HepG2 (cell line): Measurements from ENCODE around the gene TBC1D22A. TPM values are rescaled to one million over a fixed set of nuclear protein-coding genes. Genes with fewer than 3 reads are reported as not detected.

Experiments
- ARID5B ChIP-seq: IDR thresholded peaks from 2 replicates; pipeline ENCODE4 v1.4.0; 2020; ENCODE audit warnings: mild to moderate bottlenecking, missing genetic modification reagents
- CREM ChIP-seq, 2 experiments: sonication (generic) in 1 of 2; formaldehyde crosslinking in 1 of 2; IDR thresholded peaks; 2 replicates each; pipeline versions ENCODE4 v1.4.0 to v1.6.1; 2016 to 2020; ENCODE audit warnings: antibody characterized with exemption in 1 of 2, mild to moderate bottlenecking in 1 of 2, missing genetic modification reagents in 1 of 2
- DPF2 ChIP-seq: sonication (generic); formaldehyde crosslinking; IDR thresholded peaks from 2 replicates; pipeline ENCODE4 v1.4.0; 2020; ENCODE audit warnings: mild to moderate bottlenecking, low read depth, missing genetic modification reagents, borderline replicate concordance
- ISX ChIP-seq: sonication (generic); formaldehyde crosslinking; conservative IDR thresholded peaks from 2 replicates; pipeline ENCODE4 v1.5.0; 2020; ENCODE audit warnings: missing genetic modification reagents
- KAT2B ChIP-seq: fragments of 150-350 bp; IDR thresholded peaks from 2 replicates; pipeline ENCODE4 v1.6.1; 2014; ENCODE audit warnings: low read depth, low read length, borderline replicate concordance
- LCORL ChIP-seq, 2 experiments: fragments of 450-650 bp in 1 of 2; sonication (generic) in 1 of 2; formaldehyde crosslinking in 1 of 2; IDR thresholded peaks; 2 replicates each; pipeline versions ENCODE4 v1.5.0 to v1.6.1; 2017 to 2020; ENCODE audit warnings: antibody characterized with exemption in 1 of 2, missing genetic modification reagents in 1 of 2
- NR2C2 ChIP-seq: sonication (generic); formaldehyde crosslinking; IDR thresholded peaks from 2 replicates; pipeline ENCODE4 v1.4.0; 2020; ENCODE audit warnings: missing genetic modification reagents, mild to moderate bottlenecking, moderate library complexity, borderline replicate concordance
- NR2F1 ChIP-seq, 2 experiments: fragments of 450-650 bp in 1 of 2; formaldehyde crosslinking in 1 of 2; IDR thresholded peaks; 2 replicates each; pipeline versions ENCODE4 v1.5.0 to v1.6.1; 2016 to 2020; ENCODE audit warnings: mild to moderate bottlenecking in 1 of 2, missing compliant biosample characterization in 1 of 2, missing genetic modification reagents in 1 of 2, moderate library complexity in 1 of 2
- PAF1 ChIP-seq: IDR thresholded peaks from 2 replicates; pipeline ENCODE4 v1.6.1; 2016; ENCODE audit warnings: missing genetic modification reagents, missing compliant biosample characterization
- RBM39 ChIP-seq: fragments of 200-400 bp; formaldehyde crosslinking; IDR thresholded peaks from one replicate; pipeline ENCODE4 v1.6.1; 2018; ENCODE audit warnings: antibody characterized with exemption, mild to moderate bottlenecking, low read depth, low read length; ENCODE audit not compliant: poor library complexity, severe bottlenecking
- RCOR2 ChIP-seq: IDR thresholded peaks from 2 replicates; pipeline ENCODE4 v1.6.1; 2016; ENCODE audit warnings: missing biosample characterization, missing genetic modification reagents
- SOX5 ChIP-seq: IDR thresholded peaks from 2 replicates; pipeline ENCODE4 v1.6.1; 2016; ENCODE audit warnings: borderline replicate concordance
- SPEN ChIP-seq: sonication (generic); formaldehyde crosslinking; IDR thresholded peaks from 2 replicates; pipeline ENCODE4 v1.5.1; 2020; ENCODE audit warnings: low read depth, mild to moderate bottlenecking, missing genetic modification reagents
- ZNF34 ChIP-seq: sonication (generic); formaldehyde crosslinking; IDR thresholded peaks from 2 replicates; pipeline ENCODE4 v1.4.0; 2020; ENCODE audit warnings: mild to moderate bottlenecking, missing genetic modification reagents, borderline replicate concordance
- ZNF510 ChIP-seq: sonication (generic); formaldehyde crosslinking; IDR thresholded peaks from 2 replicates; pipeline ENCODE4 v1.4.0; 2020; ENCODE audit warnings: low read depth, mild to moderate bottlenecking, missing genetic modification reagents
- ZNF609 ChIP-seq: sonication (generic); formaldehyde crosslinking; IDR thresholded peaks from 2 replicates; pipeline ENCODE4 v1.4.0; 2020; ENCODE audit warnings: mild to moderate bottlenecking, missing genetic modification reagents, borderline replicate concordance
- ZNF616 ChIP-seq: sonication (generic); formaldehyde crosslinking; IDR thresholded peaks from 2 replicates; pipeline ENCODE4 v1.5.0; 2020; ENCODE audit warnings: low read depth, mild to moderate bottlenecking, missing genetic modification reagents
- ZNF761 ChIP-seq: sonication (generic); formaldehyde crosslinking; conservative IDR thresholded peaks from 2 replicates; pipeline ENCODE4 v1.4.0; 2020; ENCODE audit warnings: mild to moderate bottlenecking, missing genetic modification reagents
- polyA plus RNA-seq, 8 experiments: library from polyadenylated mRNA; depleted of rRNA in 3 of 8; stranded (reverse) in 7 of 8; unstranded in 1 of 8; fragments of >200 nt; fragmentation: Illumina TruSeq in 4 of 8; extraction: Trizol in 4 of 8; gene quantifications; 2 replicates each; pipeline versions ENCODE4 v1.2.1 to v1.2.3, GENCODE V29; 2011 to 2016; ENCODE audit warnings: low read depth in 4 of 8, missing spikeins in 1 of 8, mixed read lengths in 1 of 8; ENCODE audit not compliant: insufficient read depth in 1 of 8
- total RNA-seq, 5 experiments: library from RNA; depleted of rRNA; stranded (reverse); fragments of >200 nt; fragmentation: Illumina TruSeq; extraction: Trizol; gene quantifications; 2 replicates each; pipeline ENCODE4 v1.2.3, GENCODE V29; 2016; ENCODE audit warnings: low read depth in 1 of 5
- TF ChIP-seq, protein P1 (sequence below): sonication (generic); formaldehyde crosslinking; IDR thresholded peaks from 2 replicates; pipeline ENCODE4 v1.4.0; 2020; ENCODE audit warnings: missing genetic modification reagents

Gene TBC1D22A
- total and polyA plus RNA-seq, 2 of the 13 experiments (the other 11 are each of a cell fraction or from before 2014, with no cell fraction given), result 17.3 to 18.0 TPM

DNA sequence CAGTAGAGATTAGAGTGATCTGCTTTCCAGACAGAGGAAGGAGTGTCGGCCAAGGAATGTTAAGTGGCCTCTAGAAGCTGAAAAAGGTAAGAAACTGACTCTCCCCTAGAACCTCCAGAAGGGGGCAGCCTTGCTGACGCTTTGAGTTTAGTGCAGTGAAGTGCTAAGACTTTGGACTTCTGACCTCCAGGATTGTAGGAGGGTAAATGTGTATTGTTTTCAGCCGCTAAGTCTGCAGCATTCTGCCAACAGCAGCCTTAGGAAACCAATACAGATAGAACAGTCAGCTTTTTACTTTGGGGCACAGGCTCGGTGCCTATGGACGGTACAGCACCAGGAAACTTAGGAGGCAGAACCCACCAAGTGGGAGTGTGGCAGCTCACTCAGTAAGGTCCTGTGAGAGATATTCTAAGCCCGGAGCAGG lies 3.6 kb upstream of the TBC1D22A start (continued):
- TF ChIP-seq CREM (IDR thresholded peaks at IDR 0.05) (peak; percentile 44; the same call in 1 of the 2 replicates), CREM (CRISPR knock-in tag; IDR thresholded peaks at IDR 0.05) (no peak), ZNF609 (CRISPR knock-in tag) (no peak), LCORL (IDR thresholded peaks at IDR 0.05) (no peak), LCORL (CRISPR knock-in tag; IDR thresholded peaks at IDR 0.05) (0 out of 2 replicates have a peak, but pooled peaks have one; percentile 22), ARID5B (CRISPR knock-in tag) (peak; percentile 74), NR2F1 (CRISPR knock-in tag; IDR thresholded peaks at IDR 0.05) (peak; percentile 53 to 78; a peak in 3 of 4 replicates), ZNF510 (CRISPR knock-in tag) (no peak), DPF2 (CRISPR knock-in tag) (no peak), ZNF34 (CRISPR knock-in tag) (no peak), NR2C2 (CRISPR knock-in tag) (peak; percentile 74; the same call in 1 of the 2 replicates), ZNF761 (no peak), ISX (CRISPR knock-in tag) (no peak), RBM39 (no peak), ZNF616 (no peak), RCOR2 (CRISPR knock-in tag) (no peak), SPEN (CRISPR knock-in tag) (peak; percentile 53; the same call in 1 of the 2 replicates), PAF1 (no peak), SOX5 (CRISPR knock-in tag) (peak; percentile 87), KAT2B (no peak)
- TF ChIP-seq, protein P1, sequence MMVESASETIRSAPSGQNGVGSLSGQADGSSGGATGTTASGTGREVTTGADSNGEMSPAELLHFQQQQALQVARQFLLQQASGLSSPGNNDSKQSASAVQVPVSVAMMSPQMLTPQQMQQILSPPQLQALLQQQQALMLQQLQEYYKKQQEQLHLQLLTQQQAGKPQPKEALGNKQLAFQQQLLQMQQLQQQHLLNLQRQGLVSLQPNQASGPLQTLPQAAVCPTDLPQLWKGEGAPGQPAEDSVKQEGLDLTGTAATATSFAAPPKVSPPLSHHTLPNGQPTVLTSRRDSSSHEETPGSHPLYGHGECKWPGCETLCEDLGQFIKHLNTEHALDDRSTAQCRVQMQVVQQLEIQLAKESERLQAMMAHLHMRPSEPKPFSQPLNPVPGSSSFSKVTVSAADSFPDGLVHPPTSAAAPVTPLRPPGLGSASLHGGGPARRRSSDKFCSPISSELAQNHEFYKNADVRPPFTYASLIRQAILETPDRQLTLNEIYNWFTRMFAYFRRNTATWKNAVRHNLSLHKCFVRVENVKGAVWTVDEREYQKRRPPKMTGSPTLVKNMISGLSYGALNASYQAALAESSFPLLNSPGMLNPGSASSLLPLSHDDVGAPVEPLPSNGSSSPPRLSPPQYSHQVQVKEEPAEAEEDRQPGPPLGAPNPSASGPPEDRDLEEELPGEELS (CRISPR knock-in tag), result peak; percentile 65
